CD4-positive, alpha-beta T cell treated with Interleukin-15 for 4 hours (primary cell): ENCODE measurements around the gene TEX19.
"Not testable (repeated sequence)": the region's sequence is repeated elsewhere in the genome, so short reads cannot be mapped to it uniquely, and the experiment has no call there.

Experiments
- DNase-seq: peaks from one replicate; pipeline ENCODE4 v3.0.0-alpha.2; 2020; ENCODE audit warnings: low spot score

TEX19 gene

GRCh38 chr17:82356845-82357355 is 2.1 kb upstream of the TEX19 start:
- DNase-seq: no peak

GRCh38 chr17:82357394-82357793 is 1.7 kb upstream of the TEX19 start:
- no peak for DNase-seq

GRCh38 chr17:82359451-82360074 is 516 bp downstream of the TEX19 start:
- not testable (repeated sequence) for DNase-seq

- DNase-seq: no peak
Measured at GRCh38 chr17:82361885-82362633, 3.0 kb downstream of the TEX19 start.

- DNase-seq: no peak
Measured at GRCh38 chr17:82365606-82366295, 6.7 kb downstream of the TEX19 start.

- DNase-seq: no peak
Measured at GRCh38 chr17:82366749-82367148, 7.7 kb downstream of the TEX19 start.

- no peak for DNase-seq
Measured at GRCh38 chr17:82367724-82368524, 8.9 kb downstream of the TEX19 start.

GRCh38 chr17:82369211-82369610 is 10.2 kb downstream of the TEX19 start:
- DNase-seq: no peak

- no peak for DNase-seq
Measured at GRCh38 chr17:82370471-82371332, 11.7 kb downstream of the TEX19 start.

GRCh38 chr17:82371333-82372248 is 12.5 kb downstream of the TEX19 start, which contains the start of gene UTS2R:
Gene UTS2R, plus strand, starts transcription at chr17:82371765. Its CDS starts 2,560 bp downstream, at chr17:82374325.
- DNase-seq: no peak

GRCh38 chr17:82372249-82373071 is 13.4 kb downstream of the TEX19 start:
- no peak for DNase-seq

GRCh38 chr17:82373072-82373452 is 14.0 kb downstream of the TEX19 start:
- not testable (repeated sequence) for DNase-seq

GRCh38 chr17:82373731-82374625 is 14.9 kb downstream of the TEX19 start:
- no peak for DNase-seq

GRCh38 chr17:82374626-82375331 is 15.7 kb downstream of the TEX19 start:
- DNase-seq: no peak

- no peak for DNase-seq
Measured at GRCh38 chr17:82375359-82376041, 16.5 kb downstream of the TEX19 start.

GRCh38 chr17:82376042-82376730 is 17.1 kb downstream of the TEX19 start:
- no peak for DNase-seq
